ENCODE measurements around the gene VPS8.

- TF ChIP-seq CTCF (IDR thresholded peaks at IDR 0.05), result no peak
- TF ChIP-seq POLR2A (IDR thresholded peaks at IDR 0.05), result no peak
These were observed 158.2 kb downstream of the VPS8 start for GRCh38 chr3:184970186-184970585.
